Medulla oblongata (tissue), 1 donor: ENCODE results near the gene ABHD12.
"Not testable (repeated sequence)": the region's sequence is repeated elsewhere in the genome, so short reads cannot be mapped to it uniquely, and the experiment has no call there.

ENCODE experiments used
- DNase-seq: peaks from one replicate; pipeline ENCODE4 v3.0.0-alpha.2; 2015; ENCODE audit errors: extremely low spot score

Gene ABHD12

GRCh38 chr20:25355011-25355595, 35.5 kb downstream of the ABHD12 start:
- peak; percentile 48 for DNase-seq

DNA sequence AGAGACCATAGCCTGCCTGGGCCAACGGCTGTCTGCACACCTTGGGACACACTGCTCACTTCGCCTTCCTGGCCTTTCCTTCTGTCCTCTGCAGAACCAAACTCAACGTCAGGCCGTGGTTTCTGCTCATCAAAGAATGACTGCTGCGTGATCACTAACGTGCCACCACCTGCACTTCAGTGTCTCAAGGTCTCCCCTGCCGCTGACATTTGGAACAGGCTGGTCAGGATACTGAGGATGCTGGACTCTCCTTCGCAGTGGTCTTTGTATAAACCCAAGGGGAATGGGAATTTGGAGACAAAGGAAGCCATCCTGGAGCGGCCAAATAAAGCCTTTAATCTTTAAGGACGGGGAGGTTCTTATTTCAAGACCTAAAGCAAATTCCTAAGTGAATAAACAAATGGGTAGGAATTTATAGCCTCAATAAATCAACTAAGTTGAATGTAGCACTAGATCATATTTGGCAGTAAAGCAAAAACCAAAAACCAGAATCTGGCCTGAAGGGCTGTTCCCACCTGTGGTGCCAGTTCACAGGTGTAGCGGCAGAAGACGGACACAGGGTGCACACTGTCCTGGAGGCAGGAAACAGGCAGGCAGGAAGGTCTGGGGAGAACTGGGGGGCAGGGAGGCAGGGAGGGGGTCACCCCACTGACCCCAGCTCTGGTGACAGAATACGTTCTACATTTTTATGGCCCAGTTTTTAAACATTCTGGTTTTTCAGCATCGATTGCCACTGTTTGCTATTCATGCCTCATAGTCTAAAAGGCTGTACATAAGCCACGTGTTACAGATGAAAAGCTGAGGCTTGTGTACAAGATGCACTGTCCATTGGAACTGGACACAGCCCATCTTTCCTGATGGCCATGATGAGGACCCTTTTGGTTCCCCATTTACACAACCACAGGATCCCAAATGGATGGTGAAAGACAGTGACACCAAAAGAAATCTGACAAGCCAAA, 36.6 kb downstream of the ABHD12 start:
- DNase-seq = peak; percentile 48

DNA sequence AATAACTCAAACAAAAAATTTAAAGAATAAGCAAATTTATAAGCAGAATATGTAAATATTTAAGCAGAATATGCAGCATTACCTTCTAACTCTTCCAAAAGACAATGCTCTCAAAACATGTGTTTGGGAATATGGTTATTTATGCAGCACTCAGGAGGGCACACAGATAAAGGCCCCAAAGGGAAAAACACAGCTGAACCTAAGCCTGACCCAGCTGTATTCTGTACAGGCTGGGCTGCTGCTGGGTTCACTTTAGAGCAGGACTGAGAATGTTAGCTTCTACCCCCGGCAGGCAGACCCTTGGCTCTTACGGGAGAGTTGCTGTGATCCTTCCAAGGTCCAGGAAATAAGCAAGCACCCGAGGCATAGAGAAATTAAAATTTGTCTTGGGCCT, 37.3 kb downstream of the ABHD12 start:
- no peak for DNase-seq

GRCh38 chr20:25352746-25353145, 37.9 kb downstream of the ABHD12 start:
- DNase-seq = no peak

- DNase-seq = no peak
These were observed 39.6 kb downstream of the ABHD12 start for GRCh38 chr20:25351024-25351360.

DNA sequence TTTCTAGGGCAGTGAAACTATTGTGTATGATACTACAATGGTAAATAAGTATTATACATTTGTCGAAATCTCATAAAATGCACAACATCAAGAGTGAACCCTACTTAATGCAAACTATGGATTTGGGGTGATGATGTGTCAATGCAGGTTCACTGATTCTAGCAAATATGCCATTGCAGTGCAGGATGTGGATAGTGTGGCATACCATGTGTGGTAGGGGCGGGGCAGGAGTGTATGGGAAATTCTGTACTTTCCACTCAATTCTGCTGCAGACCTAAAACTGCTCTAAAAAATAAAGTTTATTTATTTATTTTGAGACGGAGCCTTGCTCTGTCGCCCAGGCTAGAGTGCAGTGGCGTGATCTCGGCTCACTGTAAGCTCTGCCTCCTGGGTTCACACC, 44.3 kb downstream of the ABHD12 start:
- no peak for DNase-seq

GRCh38 chr20:25345721-25346120, 44.9 kb downstream of the ABHD12 start:
- DNase-seq = no peak

DNA sequence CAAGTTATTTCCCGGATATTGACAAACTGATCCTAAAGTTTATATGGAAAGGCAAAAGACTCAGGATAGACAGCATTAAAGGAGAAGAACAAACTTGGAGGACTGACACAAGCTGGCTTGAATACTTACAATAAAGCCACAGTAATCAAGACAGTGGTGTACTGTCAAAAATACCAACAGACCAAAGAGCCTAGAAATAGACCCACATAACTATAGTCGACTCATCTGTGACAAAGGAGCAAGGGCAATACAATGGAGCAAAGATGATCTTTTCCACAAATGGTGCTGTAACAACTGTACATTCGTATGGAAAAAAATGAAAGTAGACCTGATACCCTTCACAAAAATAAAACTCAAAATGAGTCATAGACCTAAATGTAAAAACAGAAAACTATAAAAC, 46.0 kb downstream of the ABHD12 start:
- no peak for DNase-seq

DNA sequence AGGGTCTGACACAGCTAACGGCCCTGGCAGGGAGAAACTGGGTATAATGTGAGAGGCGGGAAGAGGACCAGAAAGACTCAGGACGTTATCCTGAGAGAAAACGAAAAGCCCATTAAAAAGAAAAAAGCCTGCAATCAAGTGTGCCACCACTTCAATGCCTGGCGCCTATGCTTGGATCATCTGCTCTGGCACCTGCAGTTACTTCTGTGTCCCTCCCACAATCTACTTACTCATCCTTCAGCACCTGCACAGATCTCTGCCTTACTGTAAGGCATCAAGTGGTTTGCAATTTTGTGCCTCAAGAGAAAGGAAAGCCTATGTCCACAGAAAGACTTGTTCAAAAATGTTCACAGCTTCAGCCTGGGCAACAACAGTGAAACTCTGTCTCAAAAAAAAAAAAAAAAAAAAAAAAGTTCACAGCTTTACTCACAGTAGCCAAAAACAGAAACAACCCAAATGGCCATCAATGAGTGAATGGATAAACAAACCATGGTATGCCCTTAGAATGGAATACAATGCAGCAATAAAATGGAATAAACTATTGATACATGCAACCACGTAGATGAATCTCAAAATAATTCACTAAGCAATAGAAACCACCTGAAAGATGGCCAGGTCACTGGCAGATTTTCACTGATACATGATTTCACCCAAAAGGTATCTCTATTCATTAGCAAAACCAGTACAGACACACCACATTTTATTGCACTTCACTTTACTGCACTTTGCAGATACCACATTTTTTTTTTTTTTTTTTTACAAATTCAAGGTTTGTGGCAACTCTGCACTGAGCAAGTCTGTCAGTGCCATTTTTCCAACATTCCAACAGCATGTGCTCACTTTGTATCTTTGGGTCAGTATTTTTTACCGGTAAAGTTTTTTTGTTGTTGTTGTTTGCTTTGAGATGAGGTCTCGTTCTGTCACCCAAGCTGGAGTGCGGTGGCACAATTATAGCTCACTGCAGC, 48.6 kb downstream of the ABHD12 start:
- no peak for DNase-seq

DNA sequence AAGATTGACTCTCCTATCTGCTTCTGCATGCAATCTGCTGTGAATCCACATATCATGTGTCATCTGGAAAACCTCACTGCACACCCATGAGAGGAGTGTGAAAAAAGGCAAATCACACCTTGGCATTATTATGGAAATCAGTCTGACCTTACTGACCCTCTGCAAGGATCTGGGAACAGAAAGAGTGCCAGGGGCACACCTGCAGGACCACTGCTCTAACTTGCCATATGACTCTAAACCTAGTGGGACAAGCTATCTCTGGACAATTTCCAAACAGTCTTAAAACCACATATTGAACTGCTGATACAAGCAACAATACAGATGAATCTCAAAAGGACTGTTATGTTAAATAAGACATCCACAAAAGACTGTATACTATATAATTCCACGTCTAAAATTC, 50.3 kb downstream of the ABHD12 start:
- no peak for DNase-seq

- no peak for DNase-seq
These were observed 51.0 kb downstream of the ABHD12 start for GRCh38 chr20:25339608-25340007.

DNA sequence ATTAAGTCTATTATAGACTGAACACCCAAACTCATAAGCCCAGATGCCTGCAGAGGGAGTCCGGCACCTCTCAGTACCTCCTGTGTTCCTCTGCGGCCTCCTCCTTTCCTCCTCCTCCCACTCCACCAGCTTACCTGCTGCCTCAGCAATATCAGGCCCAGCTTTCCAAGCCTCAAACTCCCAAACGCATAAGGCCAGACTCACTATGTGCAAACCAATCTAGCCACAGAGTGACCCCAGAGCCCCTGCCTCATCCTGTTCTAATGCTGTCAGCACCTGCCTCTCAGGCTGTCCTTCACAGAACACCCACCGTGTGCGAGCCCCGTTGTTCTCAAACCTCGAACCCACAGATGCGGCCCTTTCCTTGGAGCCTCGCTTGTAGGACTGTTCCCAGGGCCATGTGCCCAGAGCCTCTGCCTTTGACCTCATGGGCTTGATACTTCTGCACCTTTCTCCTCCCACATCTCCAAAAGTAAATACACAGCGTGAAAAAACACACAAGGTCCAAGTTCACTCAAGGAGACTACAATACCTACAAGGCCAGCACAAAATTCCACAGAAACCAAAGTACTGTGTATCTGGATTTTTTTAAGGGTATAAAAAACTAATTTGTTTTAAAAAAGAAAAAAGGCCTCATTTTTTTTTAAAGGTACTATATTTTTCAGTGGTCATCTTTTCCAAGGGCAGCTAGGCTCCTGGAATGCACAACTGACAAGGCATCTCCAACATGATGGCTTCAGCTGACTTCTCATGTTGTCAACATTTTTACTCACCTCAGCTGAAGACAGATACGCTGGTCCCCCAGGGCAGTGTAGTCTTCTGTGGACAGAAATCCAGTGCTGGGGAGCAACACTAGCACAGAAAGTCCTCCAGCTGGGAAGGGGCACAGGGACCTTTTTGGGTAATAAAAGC, 52.3 kb downstream of the ABHD12 start:
- DNase-seq = no peak

DNA sequence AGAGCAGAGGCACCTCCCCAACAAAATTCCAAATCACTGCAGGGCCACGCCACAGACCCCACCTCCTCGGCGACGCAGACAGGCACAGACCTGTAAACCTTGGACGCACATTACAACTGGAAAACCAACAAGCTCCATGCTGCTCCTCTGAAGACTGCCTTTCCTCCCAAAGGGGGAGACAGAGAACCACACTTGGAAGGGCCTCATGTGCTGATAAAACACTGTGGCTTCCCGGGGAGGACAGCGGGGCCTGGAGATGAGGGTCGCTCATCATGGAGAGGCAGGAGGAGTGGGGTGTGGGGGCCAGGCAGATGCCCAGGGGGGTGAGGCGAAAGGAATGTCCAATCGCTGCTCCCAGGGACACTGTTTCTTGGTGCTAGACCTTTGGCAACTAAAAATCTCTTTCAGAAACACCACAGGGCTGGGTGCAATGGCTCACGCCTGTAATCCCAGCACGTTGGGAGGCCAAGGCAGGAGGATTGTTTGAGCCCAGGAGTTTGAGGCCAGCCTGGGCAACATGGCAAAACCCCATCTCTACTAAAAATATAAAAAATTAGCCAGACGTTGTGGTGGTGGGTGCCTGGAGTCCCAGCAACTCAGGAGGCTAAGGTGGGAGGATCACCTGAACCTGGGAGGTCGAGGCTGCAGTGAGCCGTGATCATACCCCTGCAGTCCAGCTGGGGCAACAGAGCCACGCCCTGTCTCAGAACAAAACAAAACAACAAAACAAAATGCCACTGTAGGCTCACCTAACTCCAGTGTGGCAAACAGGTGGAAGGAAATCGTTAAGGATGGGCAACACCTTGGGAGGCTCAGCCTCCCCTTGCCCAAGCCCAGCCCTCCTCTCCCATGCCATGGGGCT, 53.8 kb downstream of the ABHD12 start:
- peak; percentile 86 for DNase-seq

DNA sequence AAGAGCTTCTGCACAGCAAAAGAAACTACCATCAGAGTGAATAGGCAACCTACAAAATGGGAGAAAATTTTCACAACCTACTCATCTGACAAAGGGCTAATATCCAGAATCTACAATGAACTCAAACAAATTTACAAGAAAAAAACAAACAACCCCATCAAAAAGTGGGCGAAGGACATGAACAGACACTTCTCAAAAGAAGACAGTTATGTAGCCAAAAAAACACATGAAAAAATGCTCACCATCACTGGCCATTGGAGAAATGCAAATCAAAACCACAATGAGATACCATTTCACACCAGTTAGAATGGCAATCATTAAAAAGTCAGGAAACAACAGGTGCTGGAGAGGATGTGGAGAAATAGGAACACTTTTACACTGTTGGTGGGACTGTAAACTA, 55.7 kb downstream of the ABHD12 start:
- DNase-seq = not testable (repeated sequence)

DNA sequence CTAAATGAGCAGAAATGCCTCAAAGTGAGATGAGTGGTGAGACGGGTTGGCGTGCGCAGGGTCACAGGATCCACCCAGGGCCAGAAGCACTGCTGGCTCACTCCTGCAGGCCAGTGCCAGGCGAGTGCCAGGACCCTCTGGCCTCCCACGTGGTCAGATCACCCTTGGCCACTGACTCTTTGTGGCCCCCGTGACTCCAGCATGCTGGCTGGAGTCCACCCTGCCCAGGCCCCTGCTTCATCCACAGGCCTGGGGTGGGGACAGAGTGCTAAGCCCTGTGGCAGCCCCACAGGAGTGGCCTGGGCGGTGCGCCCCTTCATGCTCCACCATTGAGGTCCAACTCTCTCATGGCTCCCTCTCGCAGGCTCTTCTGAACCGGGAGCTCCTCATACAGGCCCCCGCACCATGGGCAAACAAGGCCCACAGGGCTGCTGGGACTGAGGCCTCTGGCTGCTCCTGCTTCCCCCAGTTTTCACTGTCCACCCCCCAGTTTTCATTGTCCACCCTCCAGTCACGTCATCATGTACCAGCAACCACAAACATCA, 61.6 kb downstream of the ABHD12 start:
- no peak for DNase-seq

DNA sequence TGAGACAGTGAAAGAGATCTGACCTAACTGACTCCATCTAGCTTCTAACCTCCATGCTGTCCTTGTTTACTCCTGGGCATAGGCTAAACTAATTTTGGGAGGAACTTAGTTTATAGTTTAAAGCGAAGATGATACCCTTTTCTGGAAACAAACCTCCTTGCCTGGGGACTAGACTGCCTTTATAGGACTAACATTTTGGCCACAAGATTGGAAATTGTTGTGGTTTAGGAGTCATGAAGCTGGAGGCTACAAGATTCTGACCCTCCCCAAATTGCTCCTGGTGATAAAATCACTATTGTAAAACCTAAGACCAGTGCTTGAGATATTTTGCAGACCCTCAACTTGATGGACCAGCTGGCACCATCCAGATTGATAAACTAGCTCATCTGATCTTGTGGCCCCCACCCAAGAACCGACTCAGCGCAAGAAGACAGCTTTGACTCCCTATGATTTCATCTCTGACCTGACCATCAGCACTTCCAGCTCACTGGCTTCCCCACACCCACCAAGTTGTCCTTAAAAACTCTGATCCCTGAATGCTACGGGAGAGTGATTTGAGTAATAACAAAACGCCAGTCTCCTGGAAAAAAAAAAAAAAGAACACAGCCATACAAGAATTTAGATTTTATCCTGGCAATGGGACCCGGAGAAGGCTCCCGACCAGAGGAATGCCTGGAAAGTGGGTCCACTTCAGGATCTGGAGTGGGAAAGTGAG, 63.0 kb downstream of the ABHD12 start:
- no peak for DNase-seq

DNA sequence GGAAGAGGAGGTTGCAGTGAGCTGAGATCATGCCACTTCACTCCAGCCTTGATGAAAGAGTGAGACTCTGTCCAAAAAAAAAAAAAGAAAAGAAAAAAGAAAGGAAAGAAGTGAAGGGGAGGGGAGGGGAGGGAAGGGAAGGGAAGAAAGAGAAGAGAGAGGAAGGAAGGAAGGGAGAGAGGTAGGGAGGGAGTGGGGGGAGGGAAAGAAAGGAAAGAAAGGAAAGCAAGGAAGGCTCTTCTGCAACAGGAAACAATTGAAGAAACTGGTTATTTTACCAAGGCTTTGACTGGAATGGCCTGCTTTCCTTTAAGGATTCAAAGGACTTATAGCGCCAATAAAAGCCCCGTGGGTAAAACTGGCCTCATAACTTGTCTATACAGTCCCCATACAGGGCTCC, 64.6 kb downstream of the ABHD12 start:
- no peak for DNase-seq

DNA sequence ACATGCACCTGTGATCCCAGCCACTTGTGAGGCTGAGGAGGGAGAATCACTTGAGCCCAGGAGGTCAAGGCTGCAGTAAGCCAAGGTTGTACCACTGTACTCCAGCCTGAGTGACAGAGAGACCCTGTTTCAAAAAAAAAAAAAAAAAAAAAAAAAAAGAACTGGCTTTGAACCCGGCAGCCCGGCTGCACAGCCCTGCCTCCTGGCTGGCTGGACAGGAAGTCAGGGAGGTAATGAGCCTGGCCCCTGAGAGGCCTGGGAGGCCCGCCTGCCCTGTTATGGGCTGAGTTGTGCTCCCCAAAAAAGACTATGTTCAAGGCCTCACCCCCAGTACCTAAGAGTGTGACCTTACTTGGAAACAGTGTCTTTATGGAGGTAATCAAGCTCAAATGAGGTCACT, 65.6 kb downstream of the ABHD12 start:
- DNase-seq = no peak

DNA sequence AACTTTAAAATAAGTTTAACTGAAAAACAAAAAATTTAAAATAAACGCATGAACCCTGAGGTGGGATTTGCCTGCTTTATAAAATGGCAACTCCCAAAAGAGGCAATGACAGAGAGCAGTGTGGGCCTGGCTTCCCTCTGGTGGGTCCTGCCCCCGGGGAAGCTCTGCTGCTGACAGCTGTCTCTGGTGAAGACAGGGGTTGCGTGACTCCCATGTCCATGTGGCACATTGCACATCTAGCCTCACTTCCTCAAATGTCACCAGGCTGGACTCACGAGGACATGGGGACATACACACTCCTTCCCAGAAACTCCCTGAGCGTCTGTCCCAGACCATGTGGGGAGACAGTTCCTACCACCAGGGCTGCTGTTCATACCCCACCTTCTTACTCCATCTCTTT, 66.2 kb downstream of the ABHD12 start:
- peak; percentile 81 for DNase-seq
